ENCODE measurements around the gene DCLK1. TPM values are rescaled to one million over a fixed set of nuclear protein-coding genes. Genes with fewer than 3 reads are reported as not detected.

The DCLK1 gene
- total RNA-seq, 1 donor from 2014 or later: 6.4 TPM

DNA sequence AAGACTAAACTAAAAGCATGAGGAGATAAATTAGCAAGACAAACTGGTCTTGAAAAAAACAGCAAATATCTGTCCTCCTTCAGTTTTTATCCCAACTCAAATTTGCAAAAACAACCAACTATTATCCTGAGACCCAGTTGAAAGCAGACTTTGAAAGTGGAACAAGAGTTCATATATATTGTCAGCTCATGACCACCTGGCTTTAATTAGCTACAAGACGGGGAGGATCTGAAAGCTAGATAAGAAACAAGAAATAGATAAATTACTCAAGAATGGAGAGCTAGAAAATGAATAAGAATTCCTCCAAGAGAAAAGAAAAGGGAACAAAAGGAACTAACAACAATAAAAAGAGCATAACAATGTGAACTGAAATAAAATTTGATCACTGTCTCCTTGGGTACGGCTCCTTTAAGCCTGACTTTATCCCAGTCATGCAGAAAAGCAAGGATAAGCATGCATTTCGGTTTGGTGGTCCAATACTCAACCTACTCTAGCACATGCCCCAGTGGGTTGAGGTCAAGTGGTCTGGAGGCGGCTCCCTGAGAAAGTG is 246.9 kb downstream of the DCLK1 start:
- no peak overlapping the region for H3K4me3 Mint-ChIP-seq

DNA sequence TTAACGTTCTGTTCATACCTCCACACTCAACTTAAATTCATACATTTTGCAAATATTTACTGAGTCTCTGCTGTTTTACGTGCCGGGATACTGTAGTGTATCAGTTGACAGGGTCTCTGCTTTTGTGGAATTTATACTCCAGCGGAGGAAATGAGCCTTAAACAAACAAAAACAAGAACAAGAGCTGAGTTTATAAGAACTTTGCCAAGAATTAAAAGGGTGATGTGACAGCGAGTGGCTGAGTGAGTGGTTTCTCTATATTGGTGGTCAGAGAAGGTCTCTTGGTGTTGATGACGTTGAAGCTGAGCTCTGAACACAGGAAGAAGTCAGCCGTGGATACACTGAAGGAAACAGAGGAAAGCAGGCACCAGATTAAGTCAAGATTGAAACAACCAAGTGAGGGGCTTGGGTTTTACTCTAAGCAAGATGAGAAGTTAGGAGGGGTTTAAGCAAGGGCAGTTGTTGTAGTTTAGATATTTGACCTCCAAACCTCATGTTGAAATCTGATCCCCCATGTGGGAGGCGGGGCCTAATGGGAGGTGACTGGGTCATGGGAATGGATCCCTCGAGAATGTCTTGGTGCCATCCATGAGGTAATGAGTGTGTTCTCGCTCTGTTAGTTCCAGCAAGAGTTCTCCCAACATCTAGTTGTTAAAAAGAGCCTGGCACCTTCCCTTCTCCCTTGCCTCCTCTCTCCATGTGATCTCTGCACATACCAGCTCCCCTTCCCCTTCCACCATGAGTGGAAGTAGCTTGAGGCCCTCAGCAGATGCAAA is 248.3 kb downstream of the DCLK1 start:
- Mint-ChIP-seq H3K36me3 (no peaks in the 10 kb centered on the region), H3K9me3 (no peaks in the 10 kb centered on the region), H3K4me3 (no peak overlapping the region), H3K27ac (no peak overlapping the region), H3K4me1 (peaks cover 1% of the 10 kb centered on the region), H3K27me3 (ENCODE audit: insufficient read depth, low read depth) (peaks cover 5% of the 10 kb centered on the region)
- H3K4me1 ChIP-seq: no peaks in the 10 kb centered on the region
- no peak overlapping the region for H3K4me3 ChIP-seq
- no peaks in the 10 kb centered on the region for H3K9me3 ChIP-seq (ENCODE audit: low read depth)
- no peak overlapping the region for H2AFZ ChIP-seq (replicated peaks)
- no peak overlapping the region for H3K9ac ChIP-seq
- no peak overlapping the region for H3K27ac ChIP-seq
- H3K4me2 ChIP-seq: no peak overlapping the region
- TF ChIP-seq EZH2 (IDR thresholded peaks at IDR 0.05): no peak
- TF ChIP-seq EZH2phosphoT487 (IDR thresholded peaks at IDR 0.05): no peak
- TF ChIP-seq CTCF (IDR thresholded peaks at IDR 0.05): no peak
- H4K20me1 ChIP-seq (ENCODE audit: low read depth): no peaks in the 10 kb centered on the region
- no peaks in the 10 kb centered on the region for H3F3A ChIP-seq (ENCODE audit: low read depth)
- H3K79me2 ChIP-seq (ENCODE audit: low read depth): no peaks in the 10 kb centered on the region
- DNase-seq (ENCODE audit: low spot score): no peak
- no peaks in the 10 kb centered on the region for H3K36me3 ChIP-seq
- H3K27me3 ChIP-seq: no peaks in the 10 kb centered on the region

More for the DNA sequence above, 246.9 kb downstream of the DCLK1 start:
- no peaks in the 10 kb centered on the region for H3K4me1 ChIP-seq
- no peaks in the 10 kb centered on the region for H3K9me3 Mint-ChIP-seq
- TF ChIP-seq EZH2phosphoT487 (IDR thresholded peaks at IDR 0.05) (no peak), EZH2 (IDR thresholded peaks at IDR 0.05) (no peak), CTCF (IDR thresholded peaks at IDR 0.05) (no peak)
- no peak overlapping the region for H2AFZ ChIP-seq (replicated peaks)
- H3K79me2 ChIP-seq (ENCODE audit: low read depth): no peaks in the 10 kb centered on the region
- peaks cover 14% of the 10 kb centered on the region for H3K4me1 Mint-ChIP-seq
- no peak overlapping the region for H3K27ac ChIP-seq
- no peaks in the 10 kb centered on the region for H3F3A ChIP-seq (ENCODE audit: low read depth)
- H3K27ac Mint-ChIP-seq: no peak overlapping the region
- H3K27me3 ChIP-seq: no peaks in the 10 kb centered on the region
- H4K20me1 ChIP-seq (ENCODE audit: low read depth): no peaks in the 10 kb centered on the region
- H3K9ac ChIP-seq: no peak overlapping the region
- H3K27me3 Mint-ChIP-seq (ENCODE audit: insufficient read depth, low read depth): peaks cover 4% of the 10 kb centered on the region
- no peaks in the 10 kb centered on the region for H3K36me3 Mint-ChIP-seq
- H3K36me3 ChIP-seq: no peaks in the 10 kb centered on the region
- no peak overlapping the region for H3K4me2 ChIP-seq
- H3K4me3 ChIP-seq: no peak overlapping the region
- no peak for DNase-seq (ENCODE audit: low spot score)
- H3K9me3 ChIP-seq (ENCODE audit: low read depth): no peaks in the 10 kb centered on the region

GRCh38 chr13:35881360-35881759 is 249.8 kb downstream of the DCLK1 start:
- Histone ChIP-seq H3K79me2 (ENCODE audit: low read depth) (no peaks in the 10 kb centered on the region), H3K4me1 (no peaks in the 10 kb centered on the region), H3K27me3 (no peaks in the 10 kb centered on the region), H3K9ac (no peak overlapping the region), H3K9me3 (ENCODE audit: low read depth) (no peaks in the 10 kb centered on the region), H3K27ac (no peak overlapping the region), H3F3A (ENCODE audit: low read depth) (no peaks in the 10 kb centered on the region), H3K4me2 (no peak overlapping the region), H3K4me3 (no peak overlapping the region), H2AFZ (replicated peaks) (no peak overlapping the region), H3K36me3 (no peaks in the 10 kb centered on the region), H4K20me1 (ENCODE audit: low read depth) (no peaks in the 10 kb centered on the region)
- H3K27me3 Mint-ChIP-seq (ENCODE audit: insufficient read depth, low read depth): peaks cover 5% of the 10 kb centered on the region
- H3K4me1 Mint-ChIP-seq: no peaks in the 10 kb centered on the region
- no peaks in the 10 kb centered on the region for H3K9me3 Mint-ChIP-seq
- no peak for DNase-seq (ENCODE audit: low spot score)
- TF ChIP-seq CTCF (IDR thresholded peaks at IDR 0.05) (no peak), EZH2 (IDR thresholded peaks at IDR 0.05) (no peak), EZH2phosphoT487 (IDR thresholded peaks at IDR 0.05) (no peak)
- no peak overlapping the region for H3K4me3 Mint-ChIP-seq
- no peak overlapping the region for H3K27ac Mint-ChIP-seq
- H3K36me3 Mint-ChIP-seq: no peaks in the 10 kb centered on the region
